Left renal pelvis (tissue), 4 donors: ENCODE measurements around the gene STOML2. TPM values are rescaled to one million over a fixed set of nuclear protein-coding genes. Genes with fewer than 3 reads are reported as not detected.

Source experiments
- DNase-seq, 4 donors: peaks; one replicate each; pipeline ENCODE4 v3.0.0-alpha.2; 2013; ENCODE audit warnings: low read depth in 4 of 4, low spot score in 3 of 4
- polyA plus RNA-seq, 4 donors: library from polyadenylated mRNA; unstranded; fragments of 120-200 nt; gene quantifications; one replicate each; pipeline ENCODE4 v1.2.1, GENCODE V29; 2013; ENCODE audit not compliant: insufficient read length in 4 of 4

The STOML2 gene
- polyA plus RNA-seq, 4 donors: 87.5 to 131 (median 123) TPM

DNA sequence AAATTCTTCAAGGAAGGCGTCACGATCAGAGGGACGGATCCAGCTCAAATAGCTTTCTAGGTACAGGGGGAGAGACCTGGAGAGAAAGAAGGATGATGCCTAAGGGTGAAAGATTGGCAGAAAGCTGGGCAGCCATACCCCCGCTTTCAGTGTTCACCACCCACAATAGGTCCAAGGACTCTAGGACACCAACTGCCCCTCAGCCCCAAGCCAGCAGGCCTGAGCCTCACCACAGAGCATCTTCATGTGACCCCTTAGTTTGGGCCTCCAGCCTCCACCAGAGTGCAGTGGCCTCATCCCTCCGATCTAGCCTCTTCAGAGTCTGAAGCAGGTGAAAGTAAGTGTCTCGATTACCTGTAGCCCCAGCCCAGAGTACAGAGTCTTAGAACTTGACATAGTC lies 28.8 kb downstream of the STOML2 start:
- DNase-seq: no peak

DNA sequence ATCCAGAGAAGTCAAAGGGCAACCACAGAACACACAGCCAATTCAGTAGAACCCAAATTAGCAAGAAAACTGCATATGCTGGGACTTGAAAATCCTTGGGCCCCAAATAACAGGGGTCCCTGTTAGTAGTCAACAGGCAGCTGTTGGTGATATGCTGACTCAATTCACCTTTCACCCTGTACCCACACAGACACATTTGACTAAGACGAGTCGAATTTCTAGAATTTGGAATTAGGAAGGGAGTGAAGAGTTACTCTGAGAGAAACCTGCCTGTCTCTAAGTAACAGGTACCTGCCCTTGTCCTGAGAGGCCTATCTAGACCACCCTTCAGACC lies 29.7 kb downstream of the STOML2 start:
- DNase-seq: no peak

DNA sequence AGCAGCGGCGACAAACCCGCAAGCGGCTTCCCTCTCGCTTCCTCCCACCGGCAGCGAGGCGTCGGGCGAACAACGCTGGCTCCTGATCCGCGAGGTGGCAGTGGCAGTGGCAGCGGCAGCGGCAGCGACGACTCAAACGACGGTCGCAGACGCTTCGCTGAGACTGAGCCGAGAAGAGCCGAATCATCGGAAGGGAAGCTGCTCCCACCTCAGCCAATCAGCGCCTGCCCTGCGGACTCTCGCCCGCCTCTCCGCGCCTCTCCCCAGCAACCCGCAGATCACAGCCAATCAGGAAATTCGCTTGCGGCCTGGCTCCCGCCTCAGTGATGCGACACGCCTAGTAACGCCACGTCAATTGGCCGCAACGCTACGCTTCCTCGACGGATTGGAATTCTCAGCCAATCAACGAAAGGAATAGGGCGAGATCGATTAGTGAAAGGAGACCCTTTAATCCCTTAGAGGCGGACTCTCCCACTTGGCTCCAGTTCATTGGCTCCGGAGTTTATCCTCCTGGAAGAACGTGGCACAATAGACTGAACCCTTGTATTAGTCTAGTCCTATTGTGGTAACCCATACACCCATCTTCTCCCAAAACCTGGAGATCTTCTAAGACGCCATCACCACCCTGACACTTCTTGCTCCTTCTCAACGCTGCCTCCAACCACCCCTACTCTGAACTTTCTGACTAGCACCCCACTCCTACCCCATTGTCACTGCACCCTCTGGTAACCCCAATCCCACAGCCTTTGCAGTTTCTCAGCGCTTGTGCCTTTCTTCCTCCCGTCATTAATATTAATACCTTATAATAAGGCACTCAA lies 30.3 kb downstream of the STOML2 start, which contains the start of gene VCP:
Gene VCP, minus strand, starts transcription at position 165 of the 818 bp plus-strand sequence. CDS start 272 bp downstream, outside the sequence.
- DNase-seq: peak; percentile 91 to 97 (median 94)

DNA sequence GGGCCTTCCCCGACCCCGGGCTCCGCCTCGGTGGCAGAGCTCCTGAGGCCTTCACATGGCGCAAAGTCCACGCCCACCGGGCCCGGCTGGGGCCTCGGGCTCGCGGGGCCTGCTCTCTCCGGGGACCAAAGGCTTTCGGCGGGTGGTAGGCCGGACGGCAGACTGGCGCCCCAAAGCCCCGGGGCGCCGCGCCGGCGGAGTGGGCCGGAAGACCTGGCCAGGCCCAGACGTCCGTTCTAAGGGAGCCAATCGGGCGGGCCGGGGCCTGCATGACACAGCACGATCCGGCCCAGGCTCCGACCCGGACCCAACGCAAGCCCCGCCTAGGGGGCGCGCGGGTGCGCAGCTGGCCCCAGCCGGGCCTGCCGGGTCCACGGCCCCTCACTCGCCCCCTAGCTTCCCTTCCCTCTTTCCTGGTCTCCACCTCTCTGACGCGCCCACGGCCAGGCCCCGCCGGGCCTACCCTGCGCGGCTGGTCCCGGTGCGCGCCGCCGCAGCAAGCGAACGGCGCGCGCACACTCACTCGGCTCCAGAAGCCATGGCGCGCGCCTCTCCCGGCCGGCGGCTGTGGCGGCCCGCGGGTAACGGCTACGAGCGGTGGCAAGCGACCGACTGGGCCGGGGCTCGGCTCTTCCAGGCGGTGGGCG lies 31.0 kb downstream of the STOML2 start:
- peak; percentile 51 to 72 (median 68) for DNase-seq

DNA sequence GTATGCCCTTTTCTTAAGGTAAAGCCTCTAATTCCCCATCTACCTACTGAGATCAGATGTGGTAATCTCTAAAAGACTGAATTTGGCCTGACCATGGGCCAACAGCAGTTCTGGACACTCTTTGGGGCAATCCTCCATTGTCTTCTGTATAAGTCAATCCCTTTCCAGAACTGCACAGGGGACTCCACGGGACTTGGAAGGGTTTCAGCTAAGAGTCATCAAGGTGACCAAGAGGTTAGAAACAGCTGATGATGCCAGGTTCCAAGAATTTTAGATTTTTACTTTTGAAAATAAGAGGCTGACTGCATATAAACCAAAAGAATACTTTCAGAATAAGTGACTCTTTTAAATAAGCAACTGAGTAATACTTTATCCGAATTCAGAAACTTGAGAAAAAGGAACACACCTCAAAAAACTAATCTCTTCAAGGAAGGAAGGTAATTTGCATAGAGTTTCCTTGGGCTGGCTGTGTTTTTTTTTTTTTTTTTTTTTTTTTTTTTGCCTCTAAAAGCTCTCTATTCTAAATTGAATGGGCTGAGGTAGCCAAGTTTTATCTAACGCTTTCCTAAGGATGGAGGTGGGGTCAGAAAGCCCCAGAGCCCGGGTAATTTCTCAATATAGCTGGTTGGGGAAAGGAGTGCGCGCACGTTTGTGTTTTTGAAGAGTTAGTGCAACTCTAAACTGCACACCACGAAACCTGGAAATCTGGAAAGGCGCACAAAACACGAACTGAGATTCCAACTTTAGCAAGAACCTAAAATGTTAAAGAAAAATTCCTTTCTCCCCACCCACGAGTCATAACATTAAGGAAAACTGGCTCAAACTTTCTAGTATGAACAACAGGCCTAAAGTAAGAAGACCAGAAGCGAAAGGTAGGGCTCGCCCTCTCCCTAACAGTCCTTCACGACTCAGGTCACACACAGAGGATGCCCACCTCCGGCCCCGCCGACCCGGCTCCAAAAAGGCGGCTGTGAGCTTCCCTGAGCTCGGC lies 31.8 kb downstream of the STOML2 start:
- no peak for DNase-seq

DNA sequence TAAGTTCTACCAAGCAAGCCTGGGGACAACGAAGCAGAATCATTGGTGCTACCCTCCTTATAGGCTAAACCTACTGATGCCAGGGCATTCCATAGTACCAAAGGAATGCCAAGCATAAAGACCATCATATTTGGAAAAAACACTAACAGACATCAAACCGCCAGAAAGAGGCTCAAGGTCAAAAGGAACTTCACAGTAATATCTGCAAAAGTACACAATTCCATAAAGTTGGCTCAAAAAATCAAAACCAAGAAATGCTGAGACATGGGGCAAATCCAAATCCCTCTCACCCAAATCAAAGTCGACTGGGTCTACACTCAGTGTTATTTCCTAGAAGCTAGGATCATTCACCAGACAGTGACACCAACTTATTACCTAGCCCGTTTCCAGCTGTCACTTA lies 33.9 kb downstream of the STOML2 start:
- DNase-seq: no peak

DNA sequence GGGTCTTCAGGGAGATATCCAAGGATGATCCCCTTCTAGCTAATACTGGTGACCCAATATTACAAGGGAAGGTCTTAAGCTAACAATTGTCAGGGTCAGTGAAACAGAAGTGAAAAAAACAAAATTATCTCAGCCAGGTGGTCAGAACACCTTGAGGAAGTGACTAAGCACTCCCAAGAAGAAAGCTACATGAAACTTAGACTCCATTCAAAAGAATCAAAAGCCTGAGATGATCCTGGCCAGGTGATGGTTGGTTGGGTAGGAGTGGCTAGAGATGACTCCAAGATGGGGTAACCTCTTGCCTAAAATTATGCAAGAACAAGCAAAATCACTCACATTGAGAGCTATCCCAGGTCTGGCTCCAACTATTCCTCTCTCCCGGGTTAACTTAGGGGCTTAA lies 35.9 kb downstream of the STOML2 start:
- DNase-seq: no peak

DNA sequence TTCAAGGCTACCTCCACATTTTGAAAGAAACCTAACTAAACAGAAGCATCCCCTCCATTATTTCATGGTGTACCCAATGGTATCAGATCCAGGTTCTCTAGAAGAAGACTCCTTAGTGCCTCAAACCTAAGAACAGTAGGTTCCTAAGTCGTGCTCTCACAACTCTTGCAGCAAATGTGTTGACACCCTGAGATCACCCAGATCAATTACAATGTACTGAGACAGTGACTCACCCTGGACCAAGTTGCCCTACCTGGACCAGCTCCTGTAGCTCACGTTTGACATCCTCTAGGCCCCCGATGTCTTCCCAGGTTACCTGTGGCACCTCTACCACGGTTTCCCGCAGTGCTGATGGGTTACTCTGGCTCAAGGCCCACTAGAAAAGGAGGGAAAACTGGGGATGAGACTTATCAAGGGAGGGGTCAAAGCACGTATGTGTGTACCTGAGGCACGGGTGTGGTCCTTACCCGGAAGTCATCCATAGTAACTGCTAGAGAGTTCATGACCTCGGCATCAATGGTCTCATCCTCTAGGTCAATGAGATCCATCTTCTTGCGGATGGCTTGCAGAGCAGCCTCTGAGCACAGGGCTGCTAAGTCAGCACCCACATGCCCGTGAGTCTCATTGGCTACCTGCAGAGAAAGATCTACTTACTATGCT lies 42.3 kb downstream of the STOML2 start:
- DNase-seq: no peak

DNA sequence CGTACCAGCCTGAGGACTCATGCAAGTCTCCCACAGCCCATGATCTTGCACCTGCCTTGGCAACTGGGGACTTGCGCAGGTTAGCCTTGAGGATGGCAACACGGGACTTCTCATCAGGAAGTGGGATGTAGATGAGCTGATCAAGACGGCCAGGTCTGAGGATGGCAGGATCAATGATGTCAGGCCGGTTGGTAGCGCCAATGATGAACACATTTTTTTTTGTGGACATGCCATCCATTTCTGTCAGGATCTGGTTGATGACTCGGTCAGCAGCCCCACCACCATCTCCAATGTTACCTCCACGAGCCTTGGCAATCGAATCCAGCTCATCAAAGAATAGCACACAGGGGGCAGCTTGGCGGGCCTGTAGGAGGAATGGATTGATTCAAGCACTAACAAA lies 43.5 kb downstream of the STOML2 start:
- no peak for DNase-seq

DNA sequence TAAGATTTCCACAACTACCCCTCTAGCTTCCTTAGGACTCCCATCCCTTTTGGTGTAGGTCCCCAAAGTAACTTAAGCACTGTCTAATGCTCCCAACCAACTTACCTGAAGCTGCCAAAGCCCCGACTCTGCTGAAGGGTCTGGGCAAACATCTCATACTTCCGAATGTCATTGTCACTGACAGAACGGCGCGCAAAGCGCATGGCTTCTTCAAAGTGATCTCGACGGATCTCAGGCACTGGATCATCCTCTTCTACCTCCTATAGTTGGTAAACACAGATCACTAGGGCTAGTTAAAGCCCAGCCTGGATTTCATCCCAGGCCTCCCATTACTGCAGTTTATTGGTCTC lies 45.7 kb downstream of the STOML2 start:
- no peak for DNase-seq

DNA sequence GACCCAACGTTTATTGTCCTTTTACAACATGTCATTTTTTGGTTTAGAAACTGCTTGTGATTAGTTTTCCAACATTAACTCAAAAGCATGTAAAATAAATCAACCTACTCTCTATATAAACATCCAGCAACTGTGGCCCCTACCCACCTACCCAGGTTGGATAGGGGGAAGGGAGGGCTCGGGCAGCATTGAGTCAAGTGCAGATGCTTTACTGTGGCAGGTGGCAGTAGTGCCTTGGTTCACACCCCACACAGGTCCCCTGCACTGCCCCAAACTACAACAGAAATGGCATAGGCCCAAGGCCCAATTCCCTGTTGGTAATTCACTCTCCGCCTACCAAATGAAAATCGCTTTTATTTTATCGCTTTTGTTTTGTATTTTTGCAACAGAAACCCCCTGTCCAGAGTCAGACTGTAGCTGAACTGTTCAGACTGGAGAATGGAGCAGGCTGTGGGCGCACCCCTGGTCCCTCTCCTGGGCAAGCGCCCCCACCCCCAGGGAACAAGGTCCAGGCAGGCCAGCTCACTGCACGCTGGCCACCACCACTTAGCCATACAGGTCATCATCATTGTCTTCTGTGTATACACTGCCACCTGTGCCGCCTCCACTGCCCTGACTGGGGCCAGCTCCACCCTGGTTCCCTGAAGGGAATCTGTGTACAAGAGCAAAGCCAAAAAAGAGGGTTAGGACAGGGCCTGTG lies 46.2 kb downstream of the STOML2 start:
- DNase-seq: no peak

DNA sequence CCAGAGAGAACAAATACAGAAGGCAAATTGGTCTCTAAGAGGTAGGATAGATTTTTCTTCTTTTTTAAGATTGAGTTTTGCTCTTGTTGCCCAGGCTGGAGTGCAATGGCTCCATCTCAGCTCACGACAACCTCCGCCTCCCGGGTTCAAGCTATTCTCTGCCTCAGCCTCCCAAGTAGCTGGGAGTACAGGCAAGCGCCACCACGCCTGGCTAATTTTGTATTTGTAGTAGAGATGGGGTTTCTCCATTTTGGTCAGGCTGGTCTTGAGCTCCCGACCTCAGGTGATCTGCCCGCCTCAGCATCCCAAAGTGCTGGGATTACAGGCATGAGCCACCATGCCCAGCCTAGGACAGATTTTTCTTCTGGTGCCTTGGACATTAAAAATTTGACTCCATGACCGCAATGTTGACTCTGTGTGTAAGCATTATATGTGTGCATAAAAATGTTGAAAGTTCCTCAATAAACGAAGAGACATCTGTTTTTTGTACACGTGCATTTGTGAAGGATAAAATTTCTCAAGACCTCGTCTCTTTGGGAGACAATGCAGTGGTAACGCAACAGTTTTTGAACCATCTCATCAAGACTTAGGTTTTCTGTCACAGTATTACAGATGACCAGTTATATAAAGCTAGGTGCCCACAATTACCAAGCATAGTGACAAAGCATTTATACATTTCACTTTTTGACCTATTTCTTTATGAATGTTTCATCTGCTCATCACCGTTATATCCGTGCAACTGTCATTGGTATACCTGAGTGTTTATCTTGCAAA lies 47.9 kb downstream of the STOML2 start:
- DNase-seq: no peak

DNA sequence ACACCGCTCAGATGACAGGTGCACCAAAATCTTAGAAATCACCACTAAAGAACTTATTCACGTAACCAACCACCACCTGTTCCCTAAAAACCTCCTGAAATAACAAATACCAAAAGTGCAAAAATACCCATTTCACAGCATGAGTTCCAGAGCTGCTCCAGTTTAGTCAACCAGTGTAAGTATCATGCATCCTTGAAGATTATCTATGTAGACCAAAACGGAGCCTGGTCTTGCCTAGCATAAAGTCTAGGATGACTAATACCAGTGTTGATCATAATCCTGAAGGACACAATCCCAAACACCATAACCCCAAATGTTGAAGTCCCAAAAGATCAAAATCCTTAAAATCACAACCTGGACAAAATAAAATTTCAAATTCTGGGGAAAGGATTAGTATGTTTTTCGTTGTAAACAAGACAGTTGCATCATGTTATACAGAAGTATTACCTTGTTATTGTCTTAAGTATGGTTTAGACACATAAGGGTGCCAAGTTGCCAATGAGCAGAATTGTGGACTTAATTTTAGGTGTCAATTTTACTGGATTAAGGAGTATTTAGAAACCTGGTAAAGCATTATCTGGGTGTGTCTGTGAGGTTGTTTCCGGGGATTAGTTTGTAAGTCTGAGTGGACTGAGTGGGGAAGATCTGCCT lies 48.6 kb downstream of the STOML2 start:
- DNase-seq: no peak

DNA sequence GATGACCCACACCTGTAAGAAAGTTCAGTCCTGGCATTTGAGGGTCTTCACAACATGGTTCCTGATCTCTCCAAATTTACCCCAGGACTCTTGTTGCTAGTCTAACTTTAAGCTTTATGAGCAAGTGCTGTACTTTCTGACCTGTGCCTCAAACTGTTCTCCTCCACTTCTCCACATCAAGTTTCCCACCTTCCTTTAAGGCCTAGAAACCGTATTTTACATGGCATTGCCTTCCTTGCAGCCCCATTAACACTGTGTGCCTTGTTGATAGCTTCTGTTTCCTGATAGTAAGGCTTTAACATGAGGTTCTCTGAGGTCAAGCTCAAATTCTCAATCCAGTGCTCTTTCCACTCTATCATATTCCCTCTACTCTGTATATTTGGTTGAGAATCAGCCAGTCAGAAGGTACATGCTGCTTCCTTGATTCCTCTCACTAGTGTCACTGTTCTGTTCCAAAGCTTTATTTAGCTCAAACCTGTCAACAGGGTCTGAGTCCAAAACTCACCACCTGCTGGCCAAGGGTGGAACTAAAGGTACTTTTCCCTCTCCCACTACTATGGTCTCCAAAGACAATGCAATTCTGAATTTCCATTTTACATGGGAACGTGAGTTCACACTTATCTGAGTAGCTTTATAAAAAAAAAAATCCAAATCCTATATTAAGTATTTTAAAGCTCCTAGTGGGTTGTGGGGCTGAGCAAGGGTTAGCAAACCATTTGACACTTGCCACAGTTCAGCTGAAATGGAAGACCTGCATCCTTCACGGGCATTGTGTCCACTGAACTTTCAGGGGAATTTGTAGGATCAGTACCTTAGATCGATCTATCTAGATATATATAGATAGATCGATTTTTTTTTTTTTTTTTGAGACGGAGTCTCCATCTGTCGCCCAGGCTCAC lies 51.6 kb downstream of the STOML2 start:
- no peak for DNase-seq
